Esophagus squamous epithelium (tissue), 5 donors: Measurements from ENCODE around the gene COL9A1. TPM values are rescaled to one million over a fixed set of nuclear protein-coding genes. Genes with fewer than 3 reads are reported as not detected.

Experiments used
- DNase-seq: peaks from one replicate; lab custom pipeline; 2025; lab: John Stamatoyannopoulos, UW
- H3K27ac ChIP-seq, 4 donors: fragments of 200-600 bp; sonication (generic); one replicate each; pipeline ENCODE4 v1.5.1; 2016 to 2019; ENCODE audit warnings: mild to moderate bottlenecking in 1 of 4
- H3K27me3 ChIP-seq, 4 donors: fragments of 200-600 bp; sonication (generic); 1 replicate in 3 of 4; 2 replicates in 1 of 4; pipeline versions ENCODE4 v1.5.1 to v1.6.0; 2017 to 2021; ENCODE audit warnings: antibody characterized with exemption in 1 of 4
- H3K36me3 ChIP-seq, 3 donors: fragments of 200-600 bp; sonication (generic); one replicate each; pipeline ENCODE4 v1.5.1; 2016 to 2019
- H3K4me1 ChIP-seq, 3 donors: fragments of 200-600 bp; sonication (generic); one replicate each; pipeline ENCODE4 v1.5.1; 2017 to 2019
- H3K4me3 ChIP-seq, 4 donors: fragments of 200-600 bp; sonication (generic); 1 replicate in 3 of 4; 2 replicates in 1 of 4; pipeline ENCODE4 v1.5.1; 2016 to 2019; ENCODE audit warnings: mild to moderate bottlenecking in 2 of 4, moderate library complexity in 1 of 4
- H3K9me3 ChIP-seq, 3 donors: fragments of 200-600 bp; sonication (generic); one replicate each; pipeline ENCODE4 v1.5.1; 2016 to 2019
- CTCF ChIP-seq, 6 experiments: fragments of 450-650 bp in 4 of 6; fragments of 200-600 bp in 2 of 6; sonication (generic) in 2 of 6; IDR thresholded peaks; one replicate each; pipeline ENCODE4 v1.5.1; 2016 to 2019; ENCODE audit warnings: antibody characterized with exemption in 6 of 6, mild to moderate bottlenecking in 4 of 6, moderate library complexity in 4 of 6
- POLR2A ChIP-seq, 4 donors: fragments of 450-650 bp; IDR thresholded peaks; one replicate each; pipeline ENCODE4 v1.6.1; 2017; ENCODE audit warnings: antibody characterized with exemption in 4 of 4, mild to moderate bottlenecking in 4 of 4, moderate library complexity in 3 of 4
- WGBS, 2 donors: methylation state at CpG; one replicate each; pipeline ENCODE4 v1.1.5; 2018; 5-methylcytosine and 5-hydroxymethylcytosine counted together
- intact Hi-C: fragments of 100-400 bp; cut with DNase I; formaldehyde crosslinking; loops from one replicate; pipeline ENCODE4 v1.15.0; 2022
- total RNA-seq, 4 donors: library from RNA; depleted of rRNA; stranded (reverse); fragments of >200 nt; gene quantifications; one replicate each; pipeline ENCODE4 v1.1.0, GENCODE V29; 2016
- donor health status: DM: yes; HTN: yes; CAD: no.

The COL9A1 gene
- total RNA-seq, 4 donors from 2014 or later = 0.57 TPM; not detected in 3

GRCh38 chr6:70210462-70210861 is 92.4 kb downstream of the COL9A1 start:
- H3K27me3 ChIP-seq = peaks cover 0 to 7% (median 0%) of the 10 kb centered on the region in 4 donors
- no peaks in the 10 kb centered on the region for H3K9me3 ChIP-seq
- intact Hi-C loops = loop anchor here (10.0 kb wide), 1 partner anchor 154 kb away; no protein-coding TSS in a partner anchor
- DNase-seq = no peak
- TF ChIP-seq CTCF (IDR thresholded peaks at IDR 0.05) (peak in 1 of 6 experiments; percentile 23), POLR2A (IDR thresholded peaks at IDR 0.05) (no peak)
- H3K27ac ChIP-seq = no peak overlapping the region
- no peak overlapping the region for H3K4me3 ChIP-seq
- no peaks in the 10 kb centered on the region for H3K4me1 ChIP-seq
- WGBS, 2 donors = 39 to 44% methylated on average over 2 of the region's 2 CpGs
- H3K36me3 ChIP-seq = no peaks in the 10 kb centered on the region

GRCh38 chr6:70208235-70208790 is 94.6 kb downstream of the COL9A1 start:
- Histone ChIP-seq H3K27ac (no peak overlapping the region), H3K27me3 (no peaks in the 10 kb centered on the region), H3K4me3 (no peak overlapping the region), H3K4me1 (no peaks in the 10 kb centered on the region), H3K9me3 (no peaks in the 10 kb centered on the region), H3K36me3 (no peaks in the 10 kb centered on the region)
- no peak for DNase-seq
- 64 to 67% methylated on average over 1 of the region's 1 CpG for WGBS, 2 donors
- intact Hi-C loops = no loop called here
- TF ChIP-seq POLR2A (IDR thresholded peaks at IDR 0.05) = no peak
- TF ChIP-seq CTCF (IDR thresholded peaks at IDR 0.05) = no peak

DNA sequence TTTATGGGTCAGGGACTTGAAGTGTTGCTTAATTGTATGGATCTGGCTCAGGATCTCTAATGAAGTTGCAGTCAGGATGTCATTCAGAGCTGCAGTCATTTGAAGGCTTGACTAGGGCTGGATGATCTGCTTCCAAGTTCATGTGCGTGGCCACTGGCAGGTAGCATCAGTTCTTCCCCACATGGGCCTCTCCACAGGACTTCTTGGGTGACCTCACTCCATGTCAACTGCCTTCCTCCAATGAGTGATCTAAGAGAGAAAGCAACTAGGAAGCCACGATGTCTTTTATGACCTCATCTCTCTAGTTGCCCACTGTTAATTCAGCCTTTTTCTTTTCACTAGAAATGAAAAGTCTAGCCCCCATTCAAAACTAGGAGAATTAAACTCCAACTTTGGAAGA is 104.1 kb downstream of the COL9A1 start:
- no peak overlapping the region for H3K27ac ChIP-seq
- 64 to 80% methylated on average over 2 of the region's 2 CpGs for WGBS, 2 donors
- no peak overlapping the region for H3K4me3 ChIP-seq
- no peaks in the 10 kb centered on the region for H3K9me3 ChIP-seq
- H3K4me1 ChIP-seq = no peaks in the 10 kb centered on the region
- intact Hi-C loops = no loop called here
- H3K36me3 ChIP-seq = no peaks in the 10 kb centered on the region
- DNase-seq = no peak
- H3K27me3 ChIP-seq = no peaks in the 10 kb centered on the region
- TF ChIP-seq CTCF (IDR thresholded peaks at IDR 0.05) (no peak), POLR2A (IDR thresholded peaks at IDR 0.05) (no peak)

DNA sequence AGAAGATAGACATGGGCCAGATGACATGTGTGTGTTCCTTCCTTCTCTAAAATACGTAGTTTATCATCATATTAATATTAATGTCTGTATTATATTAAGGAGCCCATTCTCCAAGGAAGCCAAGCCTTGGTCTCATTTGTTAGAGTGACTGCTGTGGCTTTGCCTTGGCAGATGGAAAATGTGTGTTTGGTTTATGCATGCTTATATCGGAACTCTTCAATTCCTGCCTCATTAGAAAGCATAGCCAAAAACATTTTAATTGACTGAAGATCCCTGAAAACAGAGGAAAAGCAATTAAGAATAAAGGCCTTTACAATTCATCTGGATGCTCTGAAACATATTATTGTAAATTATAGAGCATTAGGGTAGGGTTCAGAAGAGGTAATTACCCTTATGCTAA is 106.4 kb downstream of the COL9A1 start:
- TF ChIP-seq POLR2A (IDR thresholded peaks at IDR 0.05) = no peak
- TF ChIP-seq CTCF (IDR thresholded peaks at IDR 0.05) = no peak
- Histone ChIP-seq H3K4me3 (no peak overlapping the region), H3K27ac (no peak overlapping the region), H3K27me3 (peaks cover 0 to 3% (median 0%) of the 10 kb centered on the region in 4 donors), H3K36me3 (no peaks in the 10 kb centered on the region), H3K4me1 (no peaks in the 10 kb centered on the region), H3K9me3 (no peaks in the 10 kb centered on the region)
- 73 to 76% methylated on average over 2 of the region's 2 CpGs for WGBS, 2 donors
- intact Hi-C loops = no loop called here
- no peak for DNase-seq

DNA sequence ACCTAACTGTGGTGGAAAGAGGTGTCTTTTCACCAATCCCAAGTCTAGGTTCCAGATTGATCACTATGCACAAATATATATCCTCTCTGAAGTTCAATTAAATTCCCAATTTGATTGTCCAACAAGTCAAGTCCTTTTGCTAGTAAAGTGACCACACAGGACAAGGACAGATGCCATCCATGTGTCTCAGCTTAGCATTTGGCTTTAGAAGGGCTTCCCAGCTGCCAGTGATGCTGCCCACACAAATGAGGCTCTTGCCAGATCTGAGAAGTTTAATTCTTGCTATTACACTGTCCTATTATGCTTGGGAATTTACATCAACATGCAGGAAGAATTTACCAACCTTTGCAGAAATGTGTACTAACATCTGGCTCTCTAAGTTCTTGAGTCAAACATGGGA is 108.5 kb downstream of the COL9A1 start:
- Histone ChIP-seq H3K9me3 (no peaks in the 10 kb centered on the region), H3K4me3 (no peak overlapping the region), H3K4me1 (no peaks in the 10 kb centered on the region), H3K36me3 (no peaks in the 10 kb centered on the region), H3K27ac (no peak overlapping the region), H3K27me3 (peaks cover 0 to 3% (median 0%) of the 10 kb centered on the region in 4 donors)
- intact Hi-C loops = no loop called here
- DNase-seq = no peak
- TF ChIP-seq CTCF (IDR thresholded peaks at IDR 0.05) = no peak
- TF ChIP-seq POLR2A (IDR thresholded peaks at IDR 0.05) = no peak
